ENCODE data around the gene KLF16. TPM values are rescaled to one million over a fixed set of nuclear protein-coding genes. Genes with fewer than 3 reads are reported as not detected.
A peak's percentile ranks its signal among the peaks of the same experiment; 100 is the strongest.

The KLF16 gene
- total RNA-seq = 10 to 100 TPM in 4 of 9 donors, 1 to 10 TPM in 5; 2.9 to 19.7 (median 9.2) TPM
- polyA plus RNA-seq = 10 to 100 TPM in 1 of 2 donors, 1 to 10 TPM in 1; 3.5 to 10.2 TPM
- long read RNA-seq, donor 1, partial matches to known transcripts = 0 of 9 reads
- long read RNA-seq, donor 1, other reads (novel, unspliced or antisense) = 5 of 9 reads
- long read RNA-seq, donor 2, partial matches to known transcripts = 12 of 14 reads
- long read RNA-seq, donor 2, other reads (novel, unspliced or antisense) = 1 of 14 reads
- long read RNA-seq, donor 3, transcript KLF16-201 (2 exons, 2,890 nt) = major isoform, 20 of 33 reads
- long read RNA-seq, donor 3, partial matches to known transcripts = 0 of 33 reads
- long read RNA-seq, donor 3, other reads (novel, unspliced or antisense) = 13 of 33 reads

GRCh38 chr19:1863328-1863637, at the start of gene KLF16:
KLF16 (minus strand) TSS chr19:1863579; CDS start chr19:1863497, 82 bp downstream.
- intact Hi-C loops (cut with DNase I) = loop anchor here in 1 of 10 donors (10.0 kb wide), 1 partner anchor 202 kb away; no protein-coding TSS in a partner anchor

GRCh38 chr19:1912760-1913505, 49.6 kb upstream of the KLF16 start:
- Histone ChIP-seq H3K4me1 (peaks cover 0 to 28% (median 0%) of the 10 kb centered on the region in 12 donors), H3K36me3 (peaks cover 0 to 45% (median 10%) of the 10 kb centered on the region in 9 donors), H3K27me3 (no peaks in the 10 kb centered on the region), H3K9me3 (no peaks in the 10 kb centered on the region), H3K4me3 (no peak overlapping the region), H3K27ac (no peak overlapping the region)
- ATAC-seq (no peak), DNase-seq (no peak)
- TF ChIP-seq POLR2A (IDR thresholded peaks at IDR 0.05) = no peak
- TF ChIP-seq CTCF (IDR thresholded peaks at IDR 0.05) = no peak
- WGBS, 4 donors = 98% methylated on average over 64 to 77 of the region's 77 CpGs
- intact Hi-C loops (cut with DNase I) = no loop called here

More at GRCh38 chr19:1863328-1863637, at the start of gene KLF16:
- TF ChIP-seq POLR2A (IDR thresholded peaks at IDR 0.05) = no peak
- no peak for TF ChIP-seq CTCF (IDR thresholded peaks at IDR 0.05)
- DNase-seq = no peak
- WGBS, 4 donors = 0 to 1% (median 1%) methylated on average over 20 to 60 of the region's 63 CpGs
- Histone ChIP-seq H3K36me3 (no peaks in the 10 kb centered on the region), H3K4me1 (peaks cover 0 to 56% (median 36%) of the 10 kb centered on the region in 12 donors), H3K27me3 (no peaks in the 10 kb centered on the region), H3K4me3 (peak within 1 kb of the TSS; percentile 59 to 99 (median 82)), H3K27ac (peak within 1 kb of the TSS; percentile 66 to 98 (median 90)), H3K9me3 (no peaks in the 10 kb centered on the region)
- no peak for ATAC-seq

GRCh38 chr19:1911995-1912394, 48.6 kb upstream of the KLF16 start:
- Histone ChIP-seq H3K36me3 (peaks cover 0 to 46% (median 9%) of the 10 kb centered on the region in 9 donors), H3K4me3 (no peak overlapping the region), H3K27ac (peak overlapping the region in 1 of 12 donors; percentile 42), H3K27me3 (no peaks in the 10 kb centered on the region), H3K4me1 (peaks cover 0 to 34% (median 0%) of the 10 kb centered on the region in 12 donors), H3K9me3 (no peaks in the 10 kb centered on the region)
- DNase-seq (no peak), ATAC-seq (no peak)
- TF ChIP-seq POLR2A (IDR thresholded peaks at IDR 0.05) (no peak), CTCF (IDR thresholded peaks at IDR 0.05) (no peak)
- intact Hi-C loops (cut with DNase I) = no loop called here
- 92 to 97% (median 93%) methylated on average over 13 to 37 of the region's 37 CpGs for WGBS, 4 donors

- peaks cover 0 to 46% (median 9%) of the 10 kb centered on the region in 9 donors for H3K36me3 ChIP-seq
- H3K4me3 ChIP-seq = no peak overlapping the region
- H3K27ac ChIP-seq = peak overlapping the region in 1 of 12 donors; percentile 64
- H3K9me3 ChIP-seq = no peaks in the 10 kb centered on the region
- TF ChIP-seq CTCF (IDR thresholded peaks at IDR 0.05) = no peak
- no peak for TF ChIP-seq POLR2A (IDR thresholded peaks at IDR 0.05)
- no peak for ATAC-seq
- peaks cover 0 to 38% (median 2%) of the 10 kb centered on the region in 12 donors for H3K4me1 ChIP-seq
- H3K27me3 ChIP-seq = no peaks in the 10 kb centered on the region
- intact Hi-C loops (cut with DNase I) = no loop called here
- 87 to 95% (median 93%) methylated on average over 13 of the region's 13 CpGs for WGBS, 4 donors
- no peak for DNase-seq
Measured at GRCh38 chr19:1911098-1911497, 47.7 kb upstream of the KLF16 start.
